GM10248 (cell line): ENCODE data around the gene AXL.

Experiments used
- CTCF ChIA-PET: fragments of 300-600 bp; sonication (Branson Sonifier 250); formaldehyde crosslinking; extraction: SDS; loops from one replicate; lab custom pipeline; 2021; ENCODE audit warnings: antibody characterized with exemption; lab: Yijun Ruan, JAX
- POLR2A ChIA-PET: fragments of 350-650 bp; sonication (Branson Sonifier 250); formaldehyde crosslinking; extraction: SDS; loops from one replicate; lab custom pipeline; 2020; ENCODE audit warnings: antibody characterized with exemption; lab: Yijun Ruan, JAX
- DNase-seq: peaks from one replicate; pipeline ENCODE4 v3.0.0; 2012; ENCODE audit errors: extremely low spot score
- TF ChIP-seq, protein P1 (sequence below): IDR thresholded peaks from 2 replicates; pipeline ENCODE4 v1.5.1; 2012; ENCODE audit warnings: mild to moderate bottlenecking, low read depth; ENCODE audit errors: extremely low read depth, missing control alignments, control extremely low read depth

Gene AXL

GRCh38 chr19:41241859-41242258 lies 22.8 kb downstream of the AXL start:
- ChIA-PET CTCF (no interaction called here), POLR2A (no interaction called here)
- TF ChIP-seq, protein P1, sequence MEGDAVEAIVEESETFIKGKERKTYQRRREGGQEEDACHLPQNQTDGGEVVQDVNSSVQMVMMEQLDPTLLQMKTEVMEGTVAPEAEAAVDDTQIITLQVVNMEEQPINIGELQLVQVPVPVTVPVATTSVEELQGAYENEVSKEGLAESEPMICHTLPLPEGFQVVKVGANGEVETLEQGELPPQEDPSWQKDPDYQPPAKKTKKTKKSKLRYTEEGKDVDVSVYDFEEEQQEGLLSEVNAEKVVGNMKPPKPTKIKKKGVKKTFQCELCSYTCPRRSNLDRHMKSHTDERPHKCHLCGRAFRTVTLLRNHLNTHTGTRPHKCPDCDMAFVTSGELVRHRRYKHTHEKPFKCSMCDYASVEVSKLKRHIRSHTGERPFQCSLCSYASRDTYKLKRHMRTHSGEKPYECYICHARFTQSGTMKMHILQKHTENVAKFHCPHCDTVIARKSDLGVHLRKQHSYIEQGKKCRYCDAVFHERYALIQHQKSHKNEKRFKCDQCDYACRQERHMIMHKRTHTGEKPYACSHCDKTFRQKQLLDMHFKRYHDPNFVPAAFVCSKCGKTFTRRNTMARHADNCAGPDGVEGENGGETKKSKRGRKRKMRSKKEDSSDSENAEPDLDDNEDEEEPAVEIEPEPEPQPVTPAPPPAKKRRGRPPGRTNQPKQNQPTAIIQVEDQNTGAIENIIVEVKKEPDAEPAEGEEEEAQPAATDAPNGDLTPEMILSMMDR: no peak
- no peak for DNase-seq

GRCh38 chr19:41244117-41244516 lies 25.1 kb downstream of the AXL start:
- DNase-seq: no peak
- TF ChIP-seq, protein P1: no peak
- POLR2A ChIA-PET: no interaction called here
- CTCF ChIA-PET: interaction anchor here (0.6 kb wide), 1 partner anchor 76 kb away, joined by 3 read pairs; no protein-coding TSS in a partner anchor

DNA sequence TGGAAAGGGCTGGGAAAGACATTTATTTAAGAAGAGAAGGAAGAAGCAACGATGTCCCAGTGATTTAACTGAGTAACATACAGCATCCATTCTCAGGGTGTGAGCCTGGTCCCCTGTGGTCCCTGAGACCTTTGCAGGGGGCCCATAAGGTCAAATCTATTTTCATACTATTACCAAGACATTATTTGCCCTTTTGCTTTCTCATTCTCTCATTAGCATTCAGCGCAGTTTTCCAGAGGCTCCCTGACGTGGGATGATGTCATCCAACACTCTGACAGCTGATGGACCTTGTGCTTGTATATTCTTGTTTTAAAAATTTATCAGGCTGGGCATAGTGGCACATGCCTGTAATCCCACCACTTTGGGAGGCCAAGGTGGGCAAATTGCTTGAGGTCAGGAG lies 26.8 kb downstream of the AXL start:
- POLR2A ChIA-PET: no interaction called here
- TF ChIP-seq, protein P1: no peak
- CTCF ChIA-PET: interaction anchor here (1.8 kb wide), 1 partner anchor 16 kb away, joined by 4 read pairs; no protein-coding TSS in a partner anchor
- no peak for DNase-seq

DNA sequence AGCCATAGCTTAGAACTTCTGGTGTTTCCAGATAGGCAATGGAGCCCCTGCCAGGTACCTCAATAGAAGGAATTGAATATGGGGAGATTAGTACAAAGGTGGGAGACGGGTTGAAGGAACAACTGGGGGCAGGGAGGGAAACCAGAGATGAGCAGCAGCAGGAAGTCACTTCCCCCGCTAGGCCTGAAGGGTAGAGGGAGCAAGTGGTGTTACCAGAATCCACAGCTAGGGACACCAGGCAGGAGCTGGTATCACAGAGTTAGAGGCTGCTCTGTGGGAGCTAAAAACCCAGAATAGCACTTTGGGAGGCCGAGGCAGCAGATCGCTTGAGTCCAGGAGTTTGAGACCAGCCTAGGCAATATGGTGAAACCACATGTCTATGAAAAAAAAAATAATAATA lies 29.9 kb downstream of the AXL start:
- TF ChIP-seq, protein P1: no peak
- CTCF ChIA-PET: interaction anchor here (1.0 to 1.9 kb wide), 5 partner anchors 12 to 47 kb away, joined by 3 to 6 read pairs (median 4); no protein-coding TSS in a partner anchor
- DNase-seq: no peak
- POLR2A ChIA-PET: interaction anchor here (0.5 kb wide), 1 partner anchor 13 kb away, joined by 6 read pairs; no protein-coding TSS in a partner anchor

DNA sequence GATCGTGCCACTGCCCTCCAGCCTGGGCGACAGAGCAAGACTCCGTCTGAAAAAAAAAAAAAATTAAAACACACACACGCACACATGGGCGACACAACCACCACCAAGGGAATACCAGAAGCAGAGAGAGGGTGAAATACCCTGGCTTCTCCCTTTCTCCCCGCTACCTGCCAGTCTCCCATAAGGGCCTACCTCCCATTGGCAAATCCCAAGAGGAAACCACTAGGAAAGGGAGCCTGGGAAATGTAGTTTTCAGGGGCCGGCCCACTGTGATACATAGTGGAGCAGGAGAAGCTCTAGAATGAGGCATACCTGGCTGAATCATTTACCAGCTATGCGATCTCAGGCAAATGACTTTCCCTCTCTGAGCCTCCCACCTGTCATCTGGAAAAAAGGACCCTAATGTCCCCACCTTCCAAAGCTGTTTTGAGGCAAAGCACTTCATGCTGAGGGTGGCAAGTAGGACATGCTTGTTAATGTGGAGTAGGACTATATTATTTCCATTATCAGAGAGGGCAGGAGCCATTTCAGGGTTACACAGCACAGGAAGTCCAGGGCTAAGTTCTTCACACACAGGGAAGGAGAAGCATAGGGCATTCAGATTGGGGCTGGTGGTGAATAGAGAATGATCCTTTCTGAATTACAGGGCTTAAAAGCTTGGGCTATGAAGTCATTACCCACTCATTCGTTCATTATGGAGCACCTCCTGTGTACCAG lies 30.8 kb downstream of the AXL start:
- POLR2A ChIA-PET: no interaction called here
- CTCF ChIA-PET: interaction anchor here (1.0 to 1.9 kb wide), 3 partner anchors 13 to 45 kb away, joined by 3 to 6 read pairs (median 5); no protein-coding TSS in a partner anchor
- no peak for DNase-seq
- TF ChIP-seq, protein P1: no peak

DNA sequence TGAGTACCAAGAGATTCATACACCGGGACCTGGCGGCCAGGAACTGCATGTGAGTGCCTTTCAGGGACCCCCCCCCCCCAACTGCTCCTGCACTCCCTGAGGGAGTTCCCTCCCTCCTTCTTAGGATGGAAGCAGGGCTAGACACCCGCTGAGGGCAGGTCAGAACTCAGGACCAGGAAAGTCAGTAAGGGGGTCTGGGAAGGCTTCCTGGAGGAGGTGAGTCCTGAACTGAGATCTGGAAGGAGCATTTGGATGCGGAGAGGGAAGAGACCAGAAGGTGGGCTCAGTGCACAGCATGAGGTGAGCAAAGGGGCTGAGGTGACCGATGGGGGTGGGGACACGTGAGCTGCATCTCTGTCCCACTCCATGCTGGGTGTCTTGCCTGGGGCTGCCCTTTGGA lies 34.6 kb downstream of the AXL start:
- ChIA-PET POLR2A (no interaction called here), CTCF (no interaction called here)
- TF ChIP-seq, protein P1: no peak
- DNase-seq: no peak
